ENCODE data around the gene TAF10. TPM values are rescaled to one million over a fixed set of nuclear protein-coding genes. Genes with fewer than 3 reads are reported as not detected.

The TAF10 gene
- total RNA-seq, 1 donor from 2014 or later, result 76.0 TPM

DNA sequence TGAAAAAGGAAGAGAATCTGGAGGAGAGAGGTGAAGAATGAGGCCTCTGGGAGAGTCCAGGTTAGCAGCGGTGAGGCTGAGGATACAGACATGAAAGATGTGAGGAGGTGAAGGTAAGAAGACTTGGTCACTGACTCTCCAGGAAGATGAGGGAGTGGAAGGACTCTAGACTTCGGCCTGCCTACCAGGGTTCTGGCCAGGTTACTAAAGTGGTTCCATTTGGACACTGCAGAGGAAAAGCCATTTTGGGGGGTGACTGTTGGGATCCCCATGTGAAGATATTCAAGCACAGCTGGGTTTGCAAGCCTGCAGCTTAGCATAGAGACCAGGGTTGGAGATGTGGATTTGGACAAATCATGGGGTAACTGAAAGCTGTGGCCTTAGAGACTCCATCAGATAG, 35.8 kb upstream of the TAF10 start:
- Histone ChIP-seq H3K9me3 (no peaks in the 10 kb centered on the region), H3K4me1 (peaks cover 14 to 26% of the 10 kb centered on the region in 2 donors), H3K36me3 (no peaks in the 10 kb centered on the region), H3K4me3 (no peak overlapping the region), H3K27ac (peak overlapping the region; percentile 78 to 82), H3K27me3 (no peaks in the 10 kb centered on the region)
- DNase-seq (ENCODE audit: low spot score in 2 of 2), result peak in 1 of 2 donors; percentile 54
- intact Hi-C loops (cut with DNase I), result no loop called here
- TF ChIP-seq, protein P1, sequence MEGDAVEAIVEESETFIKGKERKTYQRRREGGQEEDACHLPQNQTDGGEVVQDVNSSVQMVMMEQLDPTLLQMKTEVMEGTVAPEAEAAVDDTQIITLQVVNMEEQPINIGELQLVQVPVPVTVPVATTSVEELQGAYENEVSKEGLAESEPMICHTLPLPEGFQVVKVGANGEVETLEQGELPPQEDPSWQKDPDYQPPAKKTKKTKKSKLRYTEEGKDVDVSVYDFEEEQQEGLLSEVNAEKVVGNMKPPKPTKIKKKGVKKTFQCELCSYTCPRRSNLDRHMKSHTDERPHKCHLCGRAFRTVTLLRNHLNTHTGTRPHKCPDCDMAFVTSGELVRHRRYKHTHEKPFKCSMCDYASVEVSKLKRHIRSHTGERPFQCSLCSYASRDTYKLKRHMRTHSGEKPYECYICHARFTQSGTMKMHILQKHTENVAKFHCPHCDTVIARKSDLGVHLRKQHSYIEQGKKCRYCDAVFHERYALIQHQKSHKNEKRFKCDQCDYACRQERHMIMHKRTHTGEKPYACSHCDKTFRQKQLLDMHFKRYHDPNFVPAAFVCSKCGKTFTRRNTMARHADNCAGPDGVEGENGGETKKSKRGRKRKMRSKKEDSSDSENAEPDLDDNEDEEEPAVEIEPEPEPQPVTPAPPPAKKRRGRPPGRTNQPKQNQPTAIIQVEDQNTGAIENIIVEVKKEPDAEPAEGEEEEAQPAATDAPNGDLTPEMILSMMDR (IDR thresholded peaks at IDR 0.05), result no peak

DNA sequence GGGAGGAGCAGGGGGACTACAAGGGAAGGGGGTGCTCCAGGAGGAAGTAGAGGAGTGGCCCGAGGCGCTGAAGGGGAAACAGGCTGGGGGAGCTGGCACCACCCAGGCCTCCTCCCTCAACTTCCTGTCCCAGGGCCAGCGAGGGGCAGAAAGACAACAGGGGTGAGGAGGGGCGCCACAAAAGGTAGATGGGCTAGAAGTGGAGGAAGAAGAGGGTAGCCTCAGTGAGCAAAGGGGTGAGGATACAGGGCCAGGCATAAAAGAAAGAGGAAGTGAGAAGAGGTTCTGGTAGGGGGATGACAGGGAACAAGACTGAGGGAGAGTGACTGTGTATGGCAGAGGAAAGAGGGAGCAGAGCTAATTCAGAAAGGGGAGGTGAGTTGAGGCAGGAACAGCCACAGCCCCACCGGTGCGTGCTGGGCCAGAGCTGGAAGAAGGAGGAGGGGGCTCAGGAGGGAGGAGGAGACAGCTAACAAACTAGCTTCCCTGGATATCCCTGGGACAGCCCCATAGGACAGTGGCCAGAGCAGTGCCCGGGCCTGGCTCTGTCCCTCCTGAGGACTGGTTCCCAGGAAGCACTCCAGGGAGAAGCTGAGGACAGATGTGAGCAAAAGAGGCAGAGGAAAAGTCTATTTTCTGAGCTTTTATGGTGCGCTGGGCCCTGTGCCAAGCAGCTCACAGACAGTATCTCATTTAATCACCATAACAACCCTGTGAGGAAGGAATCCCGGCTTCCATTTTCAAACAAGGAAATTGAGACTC, 35.1 kb upstream of the TAF10 start:
- DNase-seq (ENCODE audit: low spot score in 2 of 2), result peak in 1 of 2 donors; percentile 68
- H3K9me3 ChIP-seq, result no peaks in the 10 kb centered on the region
- H3K36me3 ChIP-seq, result no peaks in the 10 kb centered on the region
- H3K27me3 ChIP-seq, result no peaks in the 10 kb centered on the region
- intact Hi-C loops (cut with DNase I), result no loop called here
- peak overlapping the region; percentile 78 to 82 for H3K27ac ChIP-seq
- TF ChIP-seq, protein P1 (IDR thresholded peaks at IDR 0.05), result no peak
- peak overlapping the region in 1 of 2 donors; percentile 25 for H3K4me3 ChIP-seq
- peaks cover 14 to 26% of the 10 kb centered on the region in 2 donors for H3K4me1 ChIP-seq

DNA sequence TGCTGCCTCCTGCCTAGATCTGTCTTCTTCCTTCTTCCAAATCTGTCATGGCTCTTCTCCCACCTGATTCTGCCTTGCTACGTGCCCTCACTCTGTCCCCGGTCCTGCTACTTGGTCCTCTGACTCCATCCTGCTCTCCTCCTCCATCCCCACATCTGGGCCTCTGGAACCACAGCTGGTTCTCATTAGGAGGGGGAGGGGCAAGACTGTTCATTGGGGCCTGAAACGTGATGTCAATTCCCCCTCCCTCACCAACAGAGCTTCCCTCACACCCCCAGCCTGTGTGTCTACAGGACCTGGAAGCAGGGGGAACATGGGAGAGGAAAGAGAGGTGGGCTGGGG, 34.5 kb upstream of the TAF10 start:
- Histone ChIP-seq H3K36me3 (no peaks in the 10 kb centered on the region), H3K27ac (peak overlapping the region; percentile 78 to 82), H3K4me1 (peaks cover 14 to 26% of the 10 kb centered on the region in 2 donors), H3K27me3 (no peaks in the 10 kb centered on the region), H3K9me3 (no peaks in the 10 kb centered on the region), H3K4me3 (peak overlapping the region in 1 of 2 donors; percentile 18)
- TF ChIP-seq, protein P1 (IDR thresholded peaks at IDR 0.05), result no peak
- intact Hi-C loops (cut with DNase I), result no loop called here
- no peak for DNase-seq (ENCODE audit: low spot score in 2 of 2)

DNA sequence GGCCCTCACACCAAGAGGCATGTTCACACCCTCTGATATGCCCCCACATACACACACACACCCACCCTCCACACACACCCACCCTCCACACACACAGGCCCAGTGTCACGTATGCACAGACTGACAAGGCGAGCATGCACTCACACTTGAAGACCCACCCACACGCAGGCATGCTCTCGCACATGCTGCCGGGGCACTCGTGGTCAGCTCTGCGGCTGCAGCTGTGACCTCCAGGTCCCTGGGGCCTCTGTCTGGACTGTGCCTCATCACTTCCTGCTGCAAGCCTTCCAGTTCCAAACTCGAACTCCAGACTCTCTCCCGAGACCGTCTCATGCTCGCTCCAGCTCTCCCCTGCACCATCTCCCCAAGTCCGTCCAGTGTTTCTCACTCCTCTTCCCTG, 34.1 kb upstream of the TAF10 start:
- peak overlapping the region in 1 of 2 donors; percentile 18 for H3K4me3 ChIP-seq
- peak overlapping the region; percentile 78 to 82 for H3K27ac ChIP-seq
- DNase-seq (ENCODE audit: low spot score in 2 of 2), result peak in 1 of 2 donors; percentile 79

DNA sequence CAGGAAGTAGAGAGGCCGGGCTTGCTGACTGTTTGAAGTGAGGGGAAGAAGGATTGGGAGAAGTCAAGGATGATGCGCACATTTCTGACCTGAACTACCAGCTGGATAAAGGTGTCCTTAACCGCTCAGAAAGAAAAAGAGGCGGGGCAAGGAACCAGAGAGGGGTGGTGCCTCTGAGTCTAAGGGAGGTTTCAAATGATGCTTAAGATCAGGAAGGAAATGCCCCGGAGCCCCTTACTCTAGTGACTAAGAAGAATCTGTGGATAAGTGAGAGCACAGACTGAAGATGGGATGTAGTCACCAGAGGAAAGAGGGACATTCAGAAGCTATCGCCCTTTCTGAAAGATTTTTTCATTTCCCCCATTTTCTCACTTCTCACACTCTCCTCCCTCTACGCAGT, 30.9 kb upstream of the TAF10 start:
- H3K27me3 ChIP-seq, result no peaks in the 10 kb centered on the region
- intact Hi-C loops (cut with DNase I), result no loop called here

More for the DNA sequence above, 34.1 kb upstream of the TAF10 start:
- H3K27me3 ChIP-seq, result no peaks in the 10 kb centered on the region
- H3K9me3 ChIP-seq, result no peaks in the 10 kb centered on the region
- TF ChIP-seq, protein P1 (IDR thresholded peaks at IDR 0.05), result no peak
- intact Hi-C loops (cut with DNase I), result no loop called here
- peaks cover under 1 to 3% of the 10 kb centered on the region in 2 donors for H3K36me3 ChIP-seq
- peaks cover 14 to 26% of the 10 kb centered on the region in 2 donors for H3K4me1 ChIP-seq

More for the DNA sequence above, 30.9 kb upstream of the TAF10 start:
- Histone ChIP-seq H3K27ac (no peak overlapping the region), H3K9me3 (no peaks in the 10 kb centered on the region), H3K4me3 (no peak overlapping the region), H3K4me1 (peaks cover 25 to 40% of the 10 kb centered on the region in 2 donors), H3K36me3 (peaks cover 20 to 21% of the 10 kb centered on the region in 2 donors)
- DNase-seq (ENCODE audit: low spot score in 2 of 2), result peak in 1 of 2 donors; percentile 37
- TF ChIP-seq, protein P1 (IDR thresholded peaks at IDR 0.05), result no peak
